ENCODE data around the gene EML6.

The EML6 gene

GRCh38 chr2:54891909-54892308, 168.4 kb downstream of the EML6 start:
- DNase-seq: no peak

- no peak for DNase-seq
Observed at GRCh38 chr2:54894467-54894866, 171.0 kb downstream of the EML6 start.

- no peak for DNase-seq
Observed at GRCh38 chr2:54895730-54896129, 172.3 kb downstream of the EML6 start.

GRCh38 chr2:54897420-54898310, 174.2 kb downstream of the EML6 start:
- no peak for DNase-seq

GRCh38 chr2:54898456-54899226, 175.2 kb downstream of the EML6 start:
- no peak for DNase-seq

GRCh38 chr2:54899576-54900200, 176.2 kb downstream of the EML6 start:
- DNase-seq: no peak

- DNase-seq: no peak
Observed at GRCh38 chr2:54901224-54901986, 177.9 kb downstream of the EML6 start.

GRCh38 chr2:54902763-54903162, 179.3 kb downstream of the EML6 start:
- no peak for DNase-seq

- DNase-seq: no peak
Observed at GRCh38 chr2:54903736-54904554, 180.5 kb downstream of the EML6 start.

GRCh38 chr2:54904836-54905235, 181.4 kb downstream of the EML6 start:
- no peak for DNase-seq

- DNase-seq: peak; percentile 31
Observed at GRCh38 chr2:54906716-54907115, 183.3 kb downstream of the EML6 start.

GRCh38 chr2:54907663-54908062, 184.2 kb downstream of the EML6 start:
- no peak for DNase-seq

GRCh38 chr2:54908591-54908990, 185.1 kb downstream of the EML6 start:
- no peak for DNase-seq

- DNase-seq: no peak
Observed at GRCh38 chr2:54909001-54909400, 185.5 kb downstream of the EML6 start.

- DNase-seq: no peak
Observed at GRCh38 chr2:54912305-54912704, 188.8 kb downstream of the EML6 start.

- DNase-seq: no peak
Observed at GRCh38 chr2:54912893-54913292, 189.4 kb downstream of the EML6 start.

GRCh38 chr2:54914637-54915036, 191.2 kb downstream of the EML6 start:
- no peak for DNase-seq

- DNase-seq: no peak
Observed at GRCh38 chr2:54915101-54915500, 191.6 kb downstream of the EML6 start.

GRCh38 chr2:54916637-54917036, 193.2 kb downstream of the EML6 start:
- DNase-seq: no peak

- no peak for DNase-seq
Observed at GRCh38 chr2:54918647-54919280, 195.3 kb downstream of the EML6 start.

GRCh38 chr2:54920660-54921059, 197.2 kb downstream of the EML6 start:
- DNase-seq: no peak

Measured in DMS79 (cell line).